ENCODE measurements around the gene USP35. TPM values are rescaled to one million over a fixed set of nuclear protein-coding genes. Genes with fewer than 3 reads are reported as not detected.
A peak's percentile ranks its signal among the peaks of the same experiment; 100 is the strongest.

USP35 gene
- total RNA-seq, 3 donors from 2014 or later: 5.1 to 16.1 (median 11.3) TPM

DNA sequence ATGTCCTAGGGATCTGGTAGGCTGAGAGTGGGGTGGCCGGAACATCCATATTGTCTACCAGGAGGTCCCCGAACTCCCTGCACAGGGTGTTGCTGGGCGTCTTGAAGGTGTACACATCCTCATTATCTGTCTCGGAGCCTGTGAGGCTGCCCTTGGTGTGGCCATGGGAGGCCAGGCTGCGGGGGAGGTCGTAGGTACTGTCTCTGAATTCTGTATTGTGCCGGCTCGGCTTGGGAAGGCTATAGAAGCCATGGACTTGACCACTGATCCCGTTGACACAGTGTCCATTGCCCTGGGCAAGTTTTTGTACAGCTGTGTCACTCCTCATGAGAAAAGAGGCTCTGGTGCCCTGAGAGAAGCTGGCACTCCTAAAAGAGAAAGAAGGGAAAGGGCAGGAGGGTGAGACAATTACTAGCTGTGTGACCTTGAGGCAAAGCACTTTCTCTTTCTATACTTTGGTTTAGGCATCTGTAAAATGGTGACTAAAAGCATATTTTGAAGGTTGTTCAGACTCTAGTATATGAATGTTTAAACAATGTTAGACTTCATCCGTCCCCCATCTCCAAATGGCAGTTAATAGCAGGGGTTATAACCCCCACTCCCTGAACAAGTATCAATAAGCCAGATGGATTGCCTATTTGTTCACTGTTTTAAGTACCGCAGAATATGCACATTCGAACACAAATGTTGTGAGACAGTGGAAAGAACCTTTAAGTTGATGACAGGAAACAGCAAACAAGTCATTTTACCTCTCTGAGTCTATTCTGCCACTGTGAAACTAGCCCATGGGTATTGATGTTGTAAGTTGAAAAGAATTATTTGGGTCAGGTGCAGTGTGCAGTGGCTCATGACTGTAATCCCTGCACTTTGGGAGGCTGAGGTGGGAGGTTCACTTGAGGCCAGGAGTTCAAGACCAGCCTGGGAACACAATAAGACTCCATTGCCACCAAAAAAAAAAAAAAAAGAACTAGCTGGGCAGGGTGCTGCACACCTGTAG lies 38.3 kb downstream of the USP35 start:
- Histone ChIP-seq H3K36me3 (no peaks in the 10 kb centered on the region), H3K9me3 (no peaks in the 10 kb centered on the region), H3K27ac (no peak overlapping the region), H3K4me3 (no peak overlapping the region), H3K4me1 (no peaks in the 10 kb centered on the region), H3K27me3 (no peaks in the 10 kb centered on the region)
- no peak for DNase-seq (ENCODE audit: low spot score in 2 of 2)
- intact Hi-C loops (cut with DNase I; ENCODE audit: low total_unique reads): loop anchor here (1.0 kb wide), 1 partner anchor 33 kb away; no protein-coding TSS in a partner anchor
- TF ChIP-seq, protein P1, sequence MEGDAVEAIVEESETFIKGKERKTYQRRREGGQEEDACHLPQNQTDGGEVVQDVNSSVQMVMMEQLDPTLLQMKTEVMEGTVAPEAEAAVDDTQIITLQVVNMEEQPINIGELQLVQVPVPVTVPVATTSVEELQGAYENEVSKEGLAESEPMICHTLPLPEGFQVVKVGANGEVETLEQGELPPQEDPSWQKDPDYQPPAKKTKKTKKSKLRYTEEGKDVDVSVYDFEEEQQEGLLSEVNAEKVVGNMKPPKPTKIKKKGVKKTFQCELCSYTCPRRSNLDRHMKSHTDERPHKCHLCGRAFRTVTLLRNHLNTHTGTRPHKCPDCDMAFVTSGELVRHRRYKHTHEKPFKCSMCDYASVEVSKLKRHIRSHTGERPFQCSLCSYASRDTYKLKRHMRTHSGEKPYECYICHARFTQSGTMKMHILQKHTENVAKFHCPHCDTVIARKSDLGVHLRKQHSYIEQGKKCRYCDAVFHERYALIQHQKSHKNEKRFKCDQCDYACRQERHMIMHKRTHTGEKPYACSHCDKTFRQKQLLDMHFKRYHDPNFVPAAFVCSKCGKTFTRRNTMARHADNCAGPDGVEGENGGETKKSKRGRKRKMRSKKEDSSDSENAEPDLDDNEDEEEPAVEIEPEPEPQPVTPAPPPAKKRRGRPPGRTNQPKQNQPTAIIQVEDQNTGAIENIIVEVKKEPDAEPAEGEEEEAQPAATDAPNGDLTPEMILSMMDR (IDR thresholded peaks at IDR 0.05): no peak
- TF ChIP-seq POLR2AphosphoS5 (IDR thresholded peaks at IDR 0.05): no peak
- no peak for TF ChIP-seq POLR2A (IDR thresholded peaks at IDR 0.05)

DNA sequence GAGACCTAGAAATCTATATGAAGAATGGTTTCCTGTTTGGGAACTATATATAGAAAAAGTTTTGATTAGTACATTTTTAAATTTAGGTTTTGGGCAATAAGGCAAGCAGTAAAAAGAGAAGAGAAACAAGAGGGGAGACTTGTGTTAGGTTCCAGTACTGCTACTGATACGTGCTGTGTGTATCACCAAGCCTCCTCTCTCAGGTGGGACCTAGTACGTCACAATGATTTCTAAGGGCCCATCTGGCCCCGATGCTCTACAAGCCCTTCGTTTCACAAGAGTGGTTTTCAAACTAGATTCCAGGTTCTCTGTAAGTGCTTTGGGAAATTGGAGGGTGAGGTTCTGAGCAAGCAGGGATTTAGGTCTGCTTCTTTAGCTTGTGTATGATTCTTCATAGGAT lies 39.2 kb downstream of the USP35 start:
- H3K27ac ChIP-seq: no peak overlapping the region
- no peak overlapping the region for H3K4me3 ChIP-seq
- intact Hi-C loops (cut with DNase I; ENCODE audit: low total_unique reads): loop anchor here (1.0 kb wide), 1 partner anchor 34 kb away; no protein-coding TSS in a partner anchor
- H3K36me3 ChIP-seq: no peaks in the 10 kb centered on the region
- H3K9me3 ChIP-seq: no peaks in the 10 kb centered on the region
- no peaks in the 10 kb centered on the region for H3K27me3 ChIP-seq
- H3K4me1 ChIP-seq: no peaks in the 10 kb centered on the region
- no peak for DNase-seq (ENCODE audit: low spot score in 2 of 2)
- TF ChIP-seq POLR2AphosphoS5 (IDR thresholded peaks at IDR 0.05): no peak
- no peak for TF ChIP-seq POLR2A (IDR thresholded peaks at IDR 0.05)
- TF ChIP-seq, protein P1 (IDR thresholded peaks at IDR 0.05): no peak

DNA sequence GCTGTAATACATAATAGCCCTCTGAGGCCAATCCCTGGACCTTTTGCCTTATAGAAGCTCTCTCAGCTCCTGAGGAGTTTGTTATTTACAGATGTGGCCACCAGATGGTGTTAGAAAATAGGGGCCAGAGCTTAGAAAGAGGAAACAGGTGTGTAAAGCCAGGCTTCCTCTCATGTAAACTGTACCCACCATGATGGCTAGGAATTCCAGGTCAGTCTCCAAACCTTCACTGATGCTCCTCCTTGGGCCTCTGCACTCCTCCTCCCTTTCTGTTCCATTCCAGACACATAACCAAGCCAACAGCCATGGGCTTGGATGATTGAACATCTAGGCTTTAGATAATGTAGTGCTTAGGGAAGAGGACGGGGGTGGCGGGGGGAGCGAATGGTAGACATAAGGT lies 39.7 kb downstream of the USP35 start:
- Histone ChIP-seq H3K9me3 (no peaks in the 10 kb centered on the region), H3K4me1 (no peaks in the 10 kb centered on the region), H3K36me3 (no peaks in the 10 kb centered on the region), H3K27me3 (no peaks in the 10 kb centered on the region), H3K4me3 (no peak overlapping the region), H3K27ac (no peak overlapping the region)
- DNase-seq (ENCODE audit: low spot score in 2 of 2): no peak
- intact Hi-C loops (cut with DNase I; ENCODE audit: low total_unique reads): no loop called here
- no peak for TF ChIP-seq POLR2A (IDR thresholded peaks at IDR 0.05)
- TF ChIP-seq, protein P1 (IDR thresholded peaks at IDR 0.05): peak in 2 of 3 donors; percentile 50 to 56

DNA sequence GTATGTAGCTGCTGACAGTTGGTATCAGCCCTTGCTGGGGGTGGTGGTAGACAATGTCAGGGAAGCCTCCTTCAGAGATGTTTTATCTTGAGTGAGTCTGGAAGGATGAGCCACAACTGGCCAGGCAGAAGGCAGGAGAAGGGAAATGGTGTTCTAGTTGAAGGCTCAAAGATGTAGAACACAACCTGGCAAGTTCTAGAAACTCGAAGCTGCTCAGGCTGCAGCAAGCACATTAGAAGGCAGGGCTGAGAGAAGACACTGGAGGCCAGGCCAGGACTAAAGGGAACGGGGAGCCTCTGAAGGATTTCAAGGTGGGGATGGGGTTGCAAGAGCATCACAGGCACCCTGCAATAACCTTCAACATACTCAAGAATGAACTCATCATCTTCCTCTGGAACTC lies 40.4 kb downstream of the USP35 start:
- H3K36me3 ChIP-seq: no peaks in the 10 kb centered on the region
- no peak overlapping the region for H3K27ac ChIP-seq
- H3K4me1 ChIP-seq: no peaks in the 10 kb centered on the region
- H3K27me3 ChIP-seq: no peaks in the 10 kb centered on the region
- intact Hi-C loops (cut with DNase I; ENCODE audit: low total_unique reads): no loop called here
- no peaks in the 10 kb centered on the region for H3K9me3 ChIP-seq
- no peak for DNase-seq (ENCODE audit: low spot score in 2 of 2)
- H3K4me3 ChIP-seq: no peak overlapping the region
- TF ChIP-seq, protein P1 (IDR thresholded peaks at IDR 0.05): no peak
- TF ChIP-seq POLR2A (IDR thresholded peaks at IDR 0.05): no peak
- no peak for TF ChIP-seq POLR2AphosphoS5 (IDR thresholded peaks at IDR 0.05)

Measured in breast epithelium (tissue), 4 donors.